Endothelial cell of umbilical vein (primary cell): ENCODE data around the gene LFNG. TPM values are rescaled to one million over a fixed set of nuclear protein-coding genes. Genes with fewer than 3 reads are reported as not detected.

Experiments used
- BruUV-seq: library from RNA; stranded (reverse); fragments of 400-500 nt; replicated peaks from 2 replicates; lab custom pipeline; 2021; lab: Mats Ljungman, UMichigan
- CTCF ChIA-PET: fragments of 300-600, 350-600 bp; sonication (Branson Sonifier 250); formaldehyde crosslinking; loops from one replicate; lab custom pipeline; 2021; ENCODE audit warnings: antibody characterized with exemption, inconsistent platforms; lab: Charles Lee
- POLR2A ChIA-PET: fragments of 300-600, 350-600 bp; sonication (Branson Sonifier 250); formaldehyde crosslinking; loops from one replicate; lab custom pipeline; 2021; ENCODE audit warnings: antibody characterized with exemption, inconsistent platforms; lab: Charles Lee
- DNase-seq: peaks from one replicate; pipeline ENCODE4 v3.0.0-alpha.2; 2011; ENCODE audit warnings: low read depth, low spot score
- FAIRE-seq: peaks from 2 replicates; lab custom pipeline; 2011; peaks lifted over from hg19 to GRCh38; lab: Jason Lieb, UNC
- H2AFZ ChIP-seq: 2 replicates; pipeline ENCODE4 v1.6.0; 2012; ENCODE audit warnings: low read depth, low read length, control low read depth, inconsistent platforms
- H3K27ac ChIP-seq: 2 replicates; pipeline ENCODE4 v1.5.1; 2011; ENCODE audit warnings: low read depth, mild to moderate bottlenecking, control low read depth, low read length, moderate library complexity; ENCODE audit not compliant: insufficient read depth
- H3K27me3 ChIP-seq, 2 experiments: 2 replicates each; pipeline versions ENCODE4 v1.6.0 to v1.6.1; 2011; ENCODE audit warnings: low read length in 2 of 2, mixed read lengths in 1 of 2; ENCODE audit not compliant: control insufficient read depth in 2 of 2, insufficient read depth in 2 of 2
- H3K36me3 ChIP-seq, 2 experiments: 2 replicates in 1 of 2; 3 replicates in 1 of 2; pipeline ENCODE4 v1.5.1; 2011; ENCODE audit warnings: low read length in 2 of 2, mild to moderate bottlenecking in 1 of 2, moderate library complexity in 1 of 2; ENCODE audit not compliant: control insufficient read depth in 2 of 2, insufficient read depth in 2 of 2; ENCODE audit errors: extremely low read depth in 1 of 2
- H3K4me1 ChIP-seq: 3 replicates; pipeline ENCODE4 v1.5.1; 2011; ENCODE audit warnings: mild to moderate bottlenecking, low read length; ENCODE audit not compliant: control insufficient read depth, insufficient read depth; ENCODE audit errors: extremely low read depth
- H3K4me2 ChIP-seq: 2 replicates; pipeline ENCODE4 v1.6.1; 2011; ENCODE audit warnings: low read length, control low read depth, mixed read lengths; ENCODE audit not compliant: insufficient read depth
- H3K4me3 ChIP-seq, 3 experiments: fragments of 200-600 bp in 1 of 3; sonication (generic), shearing (Covaris generic) in 1 of 3; replicated peaks in 1 of 3; 2 replicates each; pipeline ENCODE4 v1.5.1; 2011 to 2016; ENCODE audit warnings: control low read depth in 3 of 3, low read length in 3 of 3, mild to moderate bottlenecking in 2 of 3, inconsistent platforms in 1 of 3, low read depth in 1 of 3, moderate library complexity in 1 of 3; ENCODE audit not compliant: insufficient read depth in 1 of 3
- H3K79me2 ChIP-seq: 2 replicates; pipeline ENCODE4 v1.6.0; 2012; ENCODE audit warnings: low read length, inconsistent platforms; ENCODE audit not compliant: control insufficient read depth, insufficient read depth
- H3K9ac ChIP-seq: replicated peaks from 2 replicates; pipeline ENCODE3; 2011; ENCODE audit warnings: low read length, control low read depth; ENCODE audit not compliant: insufficient read depth; ENCODE audit errors: extremely low read depth
- H3K9me1 ChIP-seq: replicated peaks from 3 replicates; pipeline ENCODE4 v1.6.0; 2011; ENCODE audit warnings: mild to moderate bottlenecking, low read length; ENCODE audit not compliant: control insufficient read depth, insufficient read depth; ENCODE audit errors: extremely low read depth
- H3K9me3 ChIP-seq: replicated peaks from 2 replicates; pipeline ENCODE4 v1.5.1; 2012; ENCODE audit warnings: low read length, inconsistent platforms; ENCODE audit not compliant: control insufficient read depth, insufficient read depth
- H4K20me1 ChIP-seq: replicated peaks from 2 replicates; pipeline ENCODE3; 2011; ENCODE audit warnings: mild to moderate bottlenecking, low read length; ENCODE audit not compliant: control insufficient read depth, insufficient read depth; ENCODE audit errors: extremely low read depth
- EZH2 ChIP-seq: IDR thresholded peaks from 2 replicates; pipeline ENCODE4 v1.6.1; 2012; ENCODE audit warnings: borderline replicate concordance, low read depth, mild to moderate bottlenecking, moderate library complexity, low read length, inconsistent platforms; ENCODE audit not compliant: severe bottlenecking
- FOS ChIP-seq: IDR thresholded peaks from 2 replicates; pipeline ENCODE4 v1.6.1; 2011; ENCODE audit warnings: mild to moderate bottlenecking, low read length, moderate library complexity, borderline replicate concordance; ENCODE audit not compliant: insufficient read depth
- MYC ChIP-seq: IDR thresholded peaks from one replicate; pipeline ENCODE4 v1.6.1; 2011; ENCODE audit warnings: mild to moderate bottlenecking, low read depth, low read length
- POLR2A ChIP-seq: IDR thresholded peaks from 2 replicates; pipeline ENCODE4 v1.6.1; 2012; ENCODE audit warnings: low read depth, mild to moderate bottlenecking, control low read depth, low read length
- dilution Hi-C: fragments of 300-500 bp; cut with MboI; formaldehyde crosslinking; loops from one replicate; pipeline ENCODE4 v1.15.0; 2019; ENCODE audit warnings: low sequenced_read_pairs; ENCODE audit not compliant: extremely low pct_ligation_motif_present
- intact Hi-C: fragments of 100-400 bp; cut with micrococcal nuclease; formaldehyde crosslinking; loops from one replicate; pipeline ENCODE4 v1.10.0; 2022
- polyA plus RNA-seq, 4 experiments: library from polyadenylated mRNA; depleted of rRNA in 3 of 4; stranded (reverse) in 3 of 4; unstranded in 1 of 4; fragments of >200 nt; gene quantifications; 2 replicates each; pipeline versions ENCODE4 v1.2.1 to v1.2.3, GENCODE V29; 2011 to 2012; ENCODE audit warnings: missing spikeins in 1 of 4
- total RNA-seq: library from RNA; stranded (reverse); gene quantifications from 2 replicates; pipeline ENCODE4 v1.2.3, GENCODE V29; 2021
- TF ChIP-seq, protein P1 (sequence below), 2 donors: IDR thresholded peaks; 1 replicate in 1 of 2; 2 replicates in 1 of 2; pipeline ENCODE4 v1.5.1; 2011; ENCODE audit warnings: low read length in 2 of 2, mild to moderate bottlenecking in 2 of 2, moderate library complexity in 2 of 2, control low read depth in 1 of 2, inconsistent platforms in 1 of 2, low read depth in 1 of 2; ENCODE audit not compliant: insufficient read depth in 1 of 2; ENCODE audit errors: extremely low read depth in 1 of 2

The LFNG gene
- total and polyA plus RNA-seq, 2 donors (not counting 3 experiments of a cell fraction or from before 2014, with no cell fraction given): 12.6 to 13.1 TPM

DNA sequence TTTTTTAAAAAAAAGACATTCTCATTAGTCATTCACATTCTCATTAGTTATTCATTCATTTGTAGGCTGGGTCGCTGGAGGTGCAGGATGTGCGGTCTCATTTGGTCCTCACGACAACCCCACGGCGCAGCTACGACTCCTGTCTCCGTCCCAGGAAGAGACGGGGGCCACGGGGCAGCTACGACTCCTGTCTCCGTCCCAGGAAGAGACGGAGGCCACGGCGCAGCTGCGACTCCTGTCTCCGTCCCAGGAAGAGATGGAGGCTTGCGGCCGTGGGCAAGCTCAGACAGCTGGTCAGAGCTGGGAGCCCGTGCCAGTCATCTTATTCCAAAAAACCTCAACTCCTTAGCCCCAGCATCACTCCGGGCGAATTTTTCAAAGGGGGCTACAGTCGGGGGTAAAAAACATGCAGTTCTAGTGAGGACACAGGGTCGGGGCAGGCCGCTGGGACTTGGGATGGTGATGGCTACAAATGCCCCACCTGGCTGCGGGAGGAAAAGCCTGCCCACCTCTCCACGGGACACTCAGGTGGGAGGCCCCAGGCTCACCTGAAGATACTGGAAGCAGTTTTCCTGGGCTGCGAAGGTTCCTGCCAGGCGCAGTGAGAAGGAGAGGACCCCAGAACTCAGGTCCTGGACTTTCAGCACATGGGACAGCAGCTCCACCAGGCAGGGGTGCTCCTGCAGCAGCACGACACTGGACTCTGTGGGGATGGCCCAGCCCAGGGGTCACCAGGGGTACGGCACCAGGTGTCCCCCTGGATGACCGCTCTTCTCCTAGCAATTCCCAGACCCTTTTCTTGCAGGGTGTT is 27.4 kb downstream of the LFNG start:
- no peak for FAIRE-seq
- ChIA-PET CTCF (interaction anchor here (0.6 to 1.4 kb wide), 3 partner anchors 8 to 12 kb away, joined by 3 to 4 read pairs (median 3); partner anchors contain the start of gene BRAT1), POLR2A (no interaction called here)
- Histone ChIP-seq H3K36me3 (peaks cover 2 to 32% of the 10 kb centered on the region in 2 experiments), H3K4me3 (no peak overlapping the region), H4K20me1 (no peaks in the 10 kb centered on the region), H3K27ac (no peak overlapping the region), H3K9ac (no peak overlapping the region), H3K9me1 (no peaks in the 10 kb centered on the region), H3K27me3 (no peaks in the 10 kb centered on the region), H3K9me3 (no peaks in the 10 kb centered on the region), H3K79me2 (no peaks in the 10 kb centered on the region), H2AFZ (no peak overlapping the region), H3K4me1 (no peaks in the 10 kb centered on the region), H3K4me2 (no peak overlapping the region)
- no peak for DNase-seq
- no TSS peak for BruUV-seq
- TF ChIP-seq MYC (no peak), POLR2A (no peak), EZH2 (no peak), FOS (no peak)
- TF ChIP-seq, protein P1, sequence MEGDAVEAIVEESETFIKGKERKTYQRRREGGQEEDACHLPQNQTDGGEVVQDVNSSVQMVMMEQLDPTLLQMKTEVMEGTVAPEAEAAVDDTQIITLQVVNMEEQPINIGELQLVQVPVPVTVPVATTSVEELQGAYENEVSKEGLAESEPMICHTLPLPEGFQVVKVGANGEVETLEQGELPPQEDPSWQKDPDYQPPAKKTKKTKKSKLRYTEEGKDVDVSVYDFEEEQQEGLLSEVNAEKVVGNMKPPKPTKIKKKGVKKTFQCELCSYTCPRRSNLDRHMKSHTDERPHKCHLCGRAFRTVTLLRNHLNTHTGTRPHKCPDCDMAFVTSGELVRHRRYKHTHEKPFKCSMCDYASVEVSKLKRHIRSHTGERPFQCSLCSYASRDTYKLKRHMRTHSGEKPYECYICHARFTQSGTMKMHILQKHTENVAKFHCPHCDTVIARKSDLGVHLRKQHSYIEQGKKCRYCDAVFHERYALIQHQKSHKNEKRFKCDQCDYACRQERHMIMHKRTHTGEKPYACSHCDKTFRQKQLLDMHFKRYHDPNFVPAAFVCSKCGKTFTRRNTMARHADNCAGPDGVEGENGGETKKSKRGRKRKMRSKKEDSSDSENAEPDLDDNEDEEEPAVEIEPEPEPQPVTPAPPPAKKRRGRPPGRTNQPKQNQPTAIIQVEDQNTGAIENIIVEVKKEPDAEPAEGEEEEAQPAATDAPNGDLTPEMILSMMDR (IDR thresholded peaks at IDR 0.05; ENCODE audit: extremely low read depth in 1 of 2, insufficient read depth in 1 of 2, low read depth in 1 of 2, low read length in 2 of 2): no peak
- intact Hi-C loops (no loop called here), dilution Hi-C loops (no loop called here)
